GM18505 (cell line): Measurements from ENCODE around the gene GAREM1.

Experiments used
- ATAC-seq: cut with Tn5 transposase; IDR thresholded peaks from one replicate; pipeline ENCODE4 v1.9.1; 2021; ENCODE audit not compliant: unreplicated experiment
- POLR2A ChIP-seq: IDR thresholded peaks from 4 replicates; pipeline ENCODE4 v1.6.1; 2011; ENCODE audit warnings: borderline replicate concordance; ENCODE audit not compliant: insufficient read depth, insufficient read length; ENCODE audit errors: extremely low read depth

The GAREM1 gene

GRCh38 chr18:32381761-32382160 is 88.9 kb downstream of the GAREM1 start:
- ATAC-seq = no peak
- TF ChIP-seq POLR2A = no peak

GRCh38 chr18:32380559-32380958 is 90.1 kb downstream of the GAREM1 start:
- ATAC-seq = no peak
- no peak for TF ChIP-seq POLR2A

GRCh38 chr18:32379891-32380290 is 90.8 kb downstream of the GAREM1 start:
- TF ChIP-seq POLR2A = no peak
- no peak for ATAC-seq

- TF ChIP-seq POLR2A = no peak
- no peak for ATAC-seq
Observed at GRCh38 chr18:32378705-32379104, 92.0 kb downstream of the GAREM1 start.

GRCh38 chr18:32373995-32374394 is 96.7 kb downstream of the GAREM1 start:
- no peak for TF ChIP-seq POLR2A
- no peak for ATAC-seq

GRCh38 chr18:32373505-32373904 is 97.2 kb downstream of the GAREM1 start:
- ATAC-seq = no peak
- no peak for TF ChIP-seq POLR2A

- ATAC-seq = no peak
- TF ChIP-seq POLR2A = no peak
Observed at GRCh38 chr18:32372381-32373061, 98.2 kb downstream of the GAREM1 start.

GRCh38 chr18:32372047-32372380 is 98.7 kb downstream of the GAREM1 start:
- TF ChIP-seq POLR2A = no peak
- no peak for ATAC-seq

- no peak for TF ChIP-seq POLR2A
- ATAC-seq = no peak
Observed at GRCh38 chr18:32371384-32371783, 99.3 kb downstream of the GAREM1 start.

- no peak for ATAC-seq
- TF ChIP-seq POLR2A = no peak
Observed at GRCh38 chr18:32368991-32369390, 101.7 kb downstream of the GAREM1 start.

GRCh38 chr18:32368170-32368569 is 102.5 kb downstream of the GAREM1 start:
- no peak for ATAC-seq
- no peak for TF ChIP-seq POLR2A

GRCh38 chr18:32366586-32367538 is 103.8 kb downstream of the GAREM1 start:
- no peak for TF ChIP-seq POLR2A

GRCh38 chr18:32362484-32362883 is 108.2 kb downstream of the GAREM1 start:
- ATAC-seq = no peak
- TF ChIP-seq POLR2A = no peak

More at GRCh38 chr18:32366586-32367538, 103.8 kb downstream of the GAREM1 start:
- no peak for ATAC-seq
